Measurements from ENCODE around the gene DCAF12. TPM values are rescaled to one million over a fixed set of nuclear protein-coding genes. Genes with fewer than 3 reads are reported as not detected.
"Not testable (repeated sequence)": the region's sequence is repeated elsewhere in the genome, so short reads cannot be mapped to it uniquely, and the experiment has no call there.

DCAF12 gene
- total RNA-seq, 2 experiments from 2014 or later: 5.4 to 5.9 TPM

DNA sequence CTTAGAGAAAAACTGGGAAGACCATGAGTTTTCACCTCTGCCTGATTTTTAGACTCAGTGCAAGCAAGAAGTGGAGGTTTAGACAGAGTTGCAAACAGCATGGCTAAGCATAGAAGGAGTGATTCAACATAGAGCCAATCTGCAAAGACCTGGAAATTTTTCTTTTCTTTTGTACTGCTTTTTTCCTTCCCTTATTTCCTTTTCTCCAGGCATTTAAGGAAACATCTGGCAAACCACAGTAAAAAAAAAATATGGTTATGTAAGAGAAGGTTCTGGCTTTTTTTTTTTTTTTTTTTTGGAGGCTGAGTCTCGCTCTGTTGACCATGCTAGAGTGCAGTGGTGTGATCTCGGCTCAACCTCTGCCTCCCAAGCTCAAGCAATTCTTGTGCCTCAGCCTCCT is 16.6 kb upstream of the DCAF12 start:
- no peaks in the 10 kb centered on the region for H3K27me3 ChIP-seq (ENCODE audit: control insufficient read depth in 1 of 2, insufficient read depth in 2 of 2, low read length in 2 of 2)
- no peaks in the 10 kb centered on the region for H3K36me3 ChIP-seq (ENCODE audit: insufficient read depth, low read length)
- H3K4me3 Mint-ChIP-seq: no peak overlapping the region
- peaks cover 8% of the 10 kb centered on the region for H3K4me1 ChIP-seq (ENCODE audit: insufficient read depth, low read length)
- H3K4me1 Mint-ChIP-seq (ENCODE audit: low read depth): no peaks in the 10 kb centered on the region
- TF ChIP-seq, protein P1, sequence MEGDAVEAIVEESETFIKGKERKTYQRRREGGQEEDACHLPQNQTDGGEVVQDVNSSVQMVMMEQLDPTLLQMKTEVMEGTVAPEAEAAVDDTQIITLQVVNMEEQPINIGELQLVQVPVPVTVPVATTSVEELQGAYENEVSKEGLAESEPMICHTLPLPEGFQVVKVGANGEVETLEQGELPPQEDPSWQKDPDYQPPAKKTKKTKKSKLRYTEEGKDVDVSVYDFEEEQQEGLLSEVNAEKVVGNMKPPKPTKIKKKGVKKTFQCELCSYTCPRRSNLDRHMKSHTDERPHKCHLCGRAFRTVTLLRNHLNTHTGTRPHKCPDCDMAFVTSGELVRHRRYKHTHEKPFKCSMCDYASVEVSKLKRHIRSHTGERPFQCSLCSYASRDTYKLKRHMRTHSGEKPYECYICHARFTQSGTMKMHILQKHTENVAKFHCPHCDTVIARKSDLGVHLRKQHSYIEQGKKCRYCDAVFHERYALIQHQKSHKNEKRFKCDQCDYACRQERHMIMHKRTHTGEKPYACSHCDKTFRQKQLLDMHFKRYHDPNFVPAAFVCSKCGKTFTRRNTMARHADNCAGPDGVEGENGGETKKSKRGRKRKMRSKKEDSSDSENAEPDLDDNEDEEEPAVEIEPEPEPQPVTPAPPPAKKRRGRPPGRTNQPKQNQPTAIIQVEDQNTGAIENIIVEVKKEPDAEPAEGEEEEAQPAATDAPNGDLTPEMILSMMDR (IDR thresholded peaks at IDR 0.05): no peak
- intact Hi-C loops (cut with DNase I, micrococcal nuclease): no loop called here
- DNase-seq (no peak), ATAC-seq (ENCODE audit: poor library complexity) (no peak)
- CTCF ChIA-PET: no interaction called here
- POLR2A ChIA-PET: no interaction called here
- no peak overlapping the region for H3K27ac ChIP-seq (ENCODE audit: low read depth in 1 of 2, low read length in 2 of 2)
- no peaks in the 10 kb centered on the region for H3K27me3 Mint-ChIP-seq
- no peaks in the 10 kb centered on the region for H3K9me3 ChIP-seq (ENCODE audit: control insufficient read depth in 1 of 2, insufficient read depth in 1 of 2, low read length in 2 of 2)
- no peak overlapping the region for H3K4me3 ChIP-seq (ENCODE audit: low read length)
- no peaks in the 10 kb centered on the region for H3K9me3 Mint-ChIP-seq
- no peaks in the 10 kb centered on the region for H3K36me3 Mint-ChIP-seq (ENCODE audit: low read depth)
- no peak overlapping the region for H3K27ac Mint-ChIP-seq

DNA sequence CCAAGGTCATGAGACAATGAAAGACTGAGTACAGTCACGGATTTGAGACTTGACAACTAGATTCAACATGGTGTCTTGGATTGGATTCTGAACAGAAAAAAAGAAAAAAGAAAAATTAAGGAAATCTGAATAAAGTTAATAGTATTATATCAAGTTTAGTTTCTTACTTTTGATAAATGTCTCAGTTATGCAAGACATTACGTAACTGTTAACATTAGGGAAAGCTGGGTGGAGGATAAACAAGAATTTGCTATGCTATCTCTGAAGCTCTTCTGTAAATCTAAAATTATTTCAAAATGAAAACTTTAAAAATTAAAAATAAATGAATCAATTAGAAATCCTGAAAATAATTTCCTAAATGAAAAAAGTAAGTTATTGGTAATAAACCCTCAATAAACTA is 14.4 kb upstream of the DCAF12 start:
- Histone ChIP-seq H3K27me3 (ENCODE audit: control insufficient read depth in 1 of 2, insufficient read depth in 2 of 2, low read length in 2 of 2) (no peaks in the 10 kb centered on the region), H3K4me1 (ENCODE audit: insufficient read depth, low read length) (peaks cover 8% of the 10 kb centered on the region), H3K4me3 (ENCODE audit: low read length) (no peak overlapping the region), H3K27ac (ENCODE audit: low read depth in 1 of 2, low read length in 2 of 2) (no peak overlapping the region), H3K9me3 (ENCODE audit: control insufficient read depth in 1 of 2, insufficient read depth in 1 of 2, low read length in 2 of 2) (peaks cover 0 to 3% of the 10 kb centered on the region in 2 experiments), H3K36me3 (ENCODE audit: insufficient read depth, low read length) (no peaks in the 10 kb centered on the region)
- Mint-ChIP-seq H3K9me3 (no peaks in the 10 kb centered on the region), H3K4me1 (ENCODE audit: low read depth) (no peaks in the 10 kb centered on the region), H3K27ac (no peak overlapping the region), H3K36me3 (ENCODE audit: low read depth) (no peaks in the 10 kb centered on the region), H3K27me3 (no peaks in the 10 kb centered on the region), H3K4me3 (no peak overlapping the region)
- TF ChIP-seq, protein P1 (IDR thresholded peaks at IDR 0.05): no peak
- ATAC-seq (ENCODE audit: poor library complexity) (no peak), DNase-seq (no peak)
- ChIA-PET CTCF (no interaction called here), POLR2A (no interaction called here)
- intact Hi-C loops (cut with DNase I, micrococcal nuclease): no loop called here

DNA sequence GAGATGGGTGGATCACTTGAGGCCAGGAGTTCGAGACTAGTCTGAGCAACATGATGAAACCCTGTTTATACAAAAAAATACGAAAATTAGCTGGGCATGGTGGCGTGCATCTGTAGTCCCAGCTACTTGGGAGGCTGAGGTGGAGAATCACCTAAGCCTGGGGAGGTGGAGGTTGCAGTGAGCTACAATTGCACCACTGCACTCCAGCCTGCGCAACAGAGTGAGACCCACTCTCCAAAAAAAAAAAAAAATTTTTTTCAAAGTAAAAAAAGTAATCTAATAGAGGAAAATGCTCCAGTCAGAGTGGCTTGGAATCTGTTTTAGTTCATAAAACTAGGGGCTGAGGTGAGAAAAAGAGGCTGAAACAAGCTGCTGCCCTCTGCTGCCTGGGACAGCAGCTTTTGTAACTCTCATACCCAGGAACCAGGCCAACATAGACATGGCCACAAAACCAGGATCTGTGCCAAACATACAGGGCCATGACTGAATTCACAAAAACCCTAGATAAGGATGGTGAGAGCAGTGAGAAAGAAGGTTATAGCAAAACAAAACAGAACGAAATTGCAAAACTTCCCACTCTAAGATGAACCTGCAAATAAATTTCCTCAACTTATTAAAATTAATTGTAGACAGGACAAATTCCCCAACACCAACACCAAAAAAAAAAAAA is 13.1 kb upstream of the DCAF12 start:
- ChIA-PET CTCF (no interaction called here), POLR2A (no interaction called here)
- intact Hi-C loops (cut with DNase I, micrococcal nuclease): no loop called here
- Histone ChIP-seq H3K4me3 (ENCODE audit: low read length) (no peak overlapping the region), H3K27me3 (ENCODE audit: control insufficient read depth in 1 of 2, insufficient read depth in 2 of 2, low read length in 2 of 2) (no peaks in the 10 kb centered on the region), H3K4me1 (ENCODE audit: insufficient read depth, low read length) (peaks cover 8% of the 10 kb centered on the region), H3K36me3 (ENCODE audit: insufficient read depth, low read length) (no peaks in the 10 kb centered on the region), H3K9me3 (ENCODE audit: control insufficient read depth in 1 of 2, insufficient read depth in 1 of 2, low read length in 2 of 2) (peaks cover 0 to 3% of the 10 kb centered on the region in 2 experiments), H3K27ac (ENCODE audit: low read depth in 1 of 2, low read length in 2 of 2) (no peak overlapping the region)
- H3K4me3 Mint-ChIP-seq: no peak overlapping the region
- no peaks in the 10 kb centered on the region for H3K27me3 Mint-ChIP-seq
- no peak for ATAC-seq (ENCODE audit: poor library complexity)
- no peaks in the 10 kb centered on the region for H3K4me1 Mint-ChIP-seq (ENCODE audit: low read depth)
- H3K27ac Mint-ChIP-seq: no peak overlapping the region
- TF ChIP-seq, protein P1 (IDR thresholded peaks at IDR 0.05): no peak
- H3K9me3 Mint-ChIP-seq: no peaks in the 10 kb centered on the region
- H3K36me3 Mint-ChIP-seq (ENCODE audit: low read depth): no peaks in the 10 kb centered on the region
- peak in 2 of 14 experiments; percentile 17 to 34 for DNase-seq

DNA sequence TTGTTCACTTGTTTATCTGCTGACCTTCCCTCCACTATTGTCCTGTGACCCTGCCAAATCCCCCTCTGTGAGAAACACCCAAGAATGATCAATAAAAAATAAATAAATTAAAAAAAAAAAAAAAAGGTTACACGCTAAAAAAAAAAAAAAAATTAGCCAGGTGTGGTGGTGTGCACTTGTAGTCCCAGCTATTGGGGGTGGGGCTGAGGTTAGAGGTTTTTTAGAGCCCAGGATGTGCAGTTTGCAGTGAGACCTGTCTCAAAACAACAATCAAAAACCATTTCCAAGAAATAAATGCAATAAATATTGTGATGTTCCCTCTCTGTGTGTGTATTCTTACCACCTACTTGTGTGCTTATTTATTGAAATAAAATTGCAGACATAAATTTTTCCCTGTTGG is 12.1 kb upstream of the DCAF12 start:
- H3K36me3 Mint-ChIP-seq (ENCODE audit: low read depth); intact Hi-C loops (cut with DNase I, micrococcal nuclease); H3K27ac ChIP-seq (ENCODE audit: low read depth in 1 of 2, low read length in 2 of 2); H3K27me3 ChIP-seq (ENCODE audit: control insufficient read depth in 1 of 2, insufficient read depth in 2 of 2, low read length in 2 of 2); H3K4me1 Mint-ChIP-seq (ENCODE audit: low read depth); H3K4me3 Mint-ChIP-seq; H3K9me3 Mint-ChIP-seq; CTCF ChIA-PET; H3K27me3 Mint-ChIP-seq; H3K9me3 ChIP-seq (ENCODE audit: control insufficient read depth in 1 of 2, insufficient read depth in 1 of 2, low read length in 2 of 2); H3K27ac Mint-ChIP-seq; H3K4me3 ChIP-seq (ENCODE audit: low read length); H3K36me3 ChIP-seq (ENCODE audit: insufficient read depth, low read length); ATAC-seq (ENCODE audit: poor library complexity); POLR2A ChIA-PET; H3K4me1 ChIP-seq (ENCODE audit: insufficient read depth, low read length): not testable (repeated sequence)
- peak in 2 of 14 experiments; percentile 12 to 60 for DNase-seq

Data from CD4-positive, alpha-beta T cell (primary cell).